GM19193 (cell line): Measurements from ENCODE around the gene TMEM169.

Source experiments
- POLR2A ChIP-seq: IDR thresholded peaks from 4 replicates; pipeline ENCODE4 v1.6.1; 2011; ENCODE audit not compliant: insufficient read depth, insufficient read length; ENCODE audit errors: extremely low read depth

TMEM169 gene, protein sequence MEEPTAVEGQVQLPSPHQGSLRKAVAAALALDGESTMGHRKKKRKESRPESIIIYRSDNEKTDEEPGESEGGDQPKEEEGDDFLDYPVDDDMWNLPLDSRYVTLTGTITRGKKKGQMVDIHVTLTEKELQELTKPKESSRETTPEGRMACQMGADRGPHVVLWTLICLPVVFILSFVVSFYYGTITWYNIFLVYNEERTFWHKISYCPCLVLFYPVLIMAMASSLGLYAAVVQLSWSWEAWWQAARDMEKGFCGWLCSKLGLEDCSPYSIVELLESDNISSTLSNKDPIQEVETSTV

DNA sequence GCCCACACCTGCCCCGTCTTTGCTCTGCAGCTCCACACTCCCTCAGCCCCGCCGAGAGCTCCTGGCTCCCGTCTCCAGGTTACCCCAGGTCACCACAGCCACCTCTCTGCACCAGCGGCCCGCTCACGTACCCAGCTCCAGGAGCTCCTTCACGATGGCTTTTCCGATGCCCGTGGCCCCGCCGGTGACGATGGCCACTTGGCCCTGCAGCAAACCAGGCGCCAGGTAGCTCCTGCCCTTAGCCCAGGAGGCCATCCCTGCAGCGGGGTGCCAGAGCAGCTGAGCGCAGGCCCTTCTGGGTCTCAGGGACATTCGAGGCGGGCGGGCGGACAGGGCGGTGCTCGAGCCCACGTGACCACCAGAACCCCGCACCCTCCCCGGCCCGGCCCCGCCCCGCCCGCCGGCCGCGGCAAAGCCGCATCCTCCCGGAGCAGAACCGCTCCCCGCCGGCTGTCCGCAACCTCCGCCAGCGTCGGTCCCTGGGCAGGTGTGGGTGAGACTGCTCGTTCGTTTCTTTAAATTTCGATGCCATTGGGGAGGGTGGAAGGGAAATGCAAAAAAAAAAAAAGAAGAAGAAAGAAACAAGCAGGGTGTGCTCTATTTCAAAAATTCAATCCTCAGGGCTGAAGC, at the start of gene TMEM169, which contains the start of gene PECR:
TSS of gene TMEM169 (plus strand) at position 433 of the 630 bp plus-strand sequence. CDS start 14,045 bp downstream, outside the sequence.
TSS of gene PECR (minus strand) at position 323 of the 630 bp plus-strand sequence. CDS start at position 255, 68 bp downstream.
- TF ChIP-seq POLR2A = peak; percentile 79

DNA sequence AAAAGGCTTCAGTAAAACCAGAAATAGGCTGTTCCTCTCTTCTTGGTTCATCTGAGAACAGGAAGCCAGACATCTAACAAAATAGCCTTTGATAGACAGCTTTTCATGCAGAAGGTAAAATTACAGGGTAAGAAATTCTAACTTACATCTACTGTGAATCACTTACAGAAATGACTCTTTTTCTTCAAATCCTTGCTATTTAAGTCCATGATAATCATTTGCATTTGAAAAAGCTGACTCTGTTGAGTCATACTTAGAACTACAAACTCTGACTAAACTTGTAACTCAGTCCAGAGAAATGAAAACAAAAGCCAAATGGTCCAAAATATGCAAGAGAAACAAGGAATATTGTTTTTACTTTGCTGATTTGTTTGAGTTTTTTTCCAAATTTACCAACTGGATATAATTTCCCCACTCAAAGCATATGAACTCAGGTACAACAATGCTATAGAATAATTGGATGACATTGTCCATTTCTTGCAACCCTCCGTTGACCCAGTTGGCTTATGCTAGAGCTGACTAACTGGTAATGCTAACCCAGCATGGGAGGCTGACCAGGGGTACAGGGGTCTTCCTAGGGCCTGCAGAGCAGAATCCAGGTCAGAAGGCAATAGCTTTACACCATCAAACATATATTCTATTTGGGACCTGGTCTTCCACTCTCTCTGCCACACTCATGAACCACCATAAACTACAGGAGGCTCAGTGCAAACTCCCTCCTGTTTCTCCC, 49.6 kb upstream of the TMEM169 start:
- no peak for TF ChIP-seq POLR2A

DNA sequence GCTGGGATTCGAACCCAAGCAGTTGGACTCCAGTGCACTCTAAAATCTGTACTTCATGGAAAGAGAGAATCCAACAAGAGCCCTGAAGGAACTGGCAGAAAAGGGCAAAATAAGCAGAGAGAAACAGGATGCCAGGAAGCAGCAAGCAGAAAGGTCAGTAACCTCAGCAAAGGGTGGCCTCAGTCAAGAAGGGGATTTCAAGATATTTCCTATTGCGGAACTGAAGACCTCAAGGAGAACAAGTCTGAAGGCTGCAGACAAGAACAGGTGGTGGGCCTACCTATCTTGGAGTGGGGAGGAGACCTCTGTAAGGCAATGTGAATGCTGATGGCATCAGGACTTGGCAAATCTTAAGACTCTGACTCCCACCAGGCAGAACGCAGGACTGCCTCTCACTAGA, 48.3 kb upstream of the TMEM169 start:
- no peak for TF ChIP-seq POLR2A

DNA sequence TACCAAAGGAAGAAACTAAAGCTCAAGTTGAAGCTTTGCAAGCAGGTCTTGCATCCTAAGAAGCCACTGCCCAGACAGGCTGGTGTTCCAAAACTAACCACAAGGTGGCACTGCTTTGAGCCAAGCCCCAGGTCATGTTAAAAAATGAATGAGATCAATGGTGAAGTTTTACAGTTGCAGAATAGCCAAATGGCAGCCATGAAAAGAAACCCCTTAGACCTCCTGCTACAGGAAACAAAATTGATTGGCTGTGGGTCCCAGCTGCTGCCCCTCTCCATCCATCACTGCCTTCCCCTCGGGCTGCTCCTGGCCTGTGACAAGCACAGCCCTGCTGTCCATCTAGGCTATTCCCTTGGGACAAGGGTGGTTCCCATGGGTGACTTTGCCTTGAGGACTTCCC, 47.7 kb upstream of the TMEM169 start:
- TF ChIP-seq POLR2A = no peak

DNA sequence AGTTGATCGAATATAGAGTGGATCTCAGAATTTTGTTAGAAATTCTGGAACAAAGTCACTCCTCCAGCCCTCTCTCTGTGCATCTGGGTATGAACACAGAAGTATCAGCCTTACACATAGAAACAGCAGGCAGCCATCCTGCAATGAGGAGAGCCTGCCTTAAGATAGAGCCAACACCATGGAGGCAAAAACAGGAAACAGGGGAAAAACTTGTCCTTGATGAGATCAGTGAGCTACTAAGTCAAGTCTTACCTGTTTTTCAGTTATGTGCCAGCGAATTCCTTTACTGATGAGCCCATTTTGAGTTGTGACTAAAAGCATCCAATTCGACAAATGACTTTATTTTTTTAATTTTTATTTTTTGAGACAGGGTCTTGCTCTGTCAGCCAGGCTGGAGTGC, 41.8 kb upstream of the TMEM169 start:
- no peak for TF ChIP-seq POLR2A

DNA sequence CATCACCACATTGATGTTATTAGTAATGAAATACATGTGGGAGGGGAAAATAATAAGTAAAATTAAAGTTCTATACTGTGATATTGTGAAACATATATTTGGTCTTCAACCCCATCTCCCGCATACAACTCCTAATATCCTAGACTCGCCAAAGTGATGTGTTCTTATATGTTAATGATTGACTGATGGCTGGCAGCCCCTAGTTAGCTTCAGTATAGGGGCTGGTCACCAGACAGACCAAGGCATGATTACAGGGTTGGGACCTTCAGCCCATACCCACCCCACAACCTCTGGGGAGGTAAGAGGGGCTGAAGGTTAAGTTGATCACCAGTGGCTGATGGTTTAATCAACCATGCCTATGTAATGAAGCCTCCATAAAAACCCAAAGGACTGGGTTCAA, 40.3 kb upstream of the TMEM169 start:
- no peak for TF ChIP-seq POLR2A

DNA sequence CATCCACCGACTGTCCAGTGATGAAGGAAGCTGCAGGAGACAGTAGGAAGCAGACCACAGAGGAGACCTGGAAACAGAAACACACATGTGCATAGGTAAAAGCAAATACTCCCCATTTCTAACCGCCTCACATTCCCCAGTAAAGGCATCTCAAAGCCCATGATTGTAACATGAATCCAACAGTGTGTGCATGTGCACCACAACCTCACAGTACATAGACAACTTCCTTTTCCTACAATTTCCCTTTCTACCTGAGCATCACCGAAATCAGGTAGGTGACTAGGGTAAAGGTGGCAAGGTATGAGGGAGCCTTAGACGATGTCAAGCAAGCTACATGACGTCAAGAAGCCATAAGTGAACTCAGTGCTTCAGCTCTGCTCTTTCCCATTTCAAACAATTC, 37.8 kb upstream of the TMEM169 start:
- TF ChIP-seq POLR2A = no peak

DNA sequence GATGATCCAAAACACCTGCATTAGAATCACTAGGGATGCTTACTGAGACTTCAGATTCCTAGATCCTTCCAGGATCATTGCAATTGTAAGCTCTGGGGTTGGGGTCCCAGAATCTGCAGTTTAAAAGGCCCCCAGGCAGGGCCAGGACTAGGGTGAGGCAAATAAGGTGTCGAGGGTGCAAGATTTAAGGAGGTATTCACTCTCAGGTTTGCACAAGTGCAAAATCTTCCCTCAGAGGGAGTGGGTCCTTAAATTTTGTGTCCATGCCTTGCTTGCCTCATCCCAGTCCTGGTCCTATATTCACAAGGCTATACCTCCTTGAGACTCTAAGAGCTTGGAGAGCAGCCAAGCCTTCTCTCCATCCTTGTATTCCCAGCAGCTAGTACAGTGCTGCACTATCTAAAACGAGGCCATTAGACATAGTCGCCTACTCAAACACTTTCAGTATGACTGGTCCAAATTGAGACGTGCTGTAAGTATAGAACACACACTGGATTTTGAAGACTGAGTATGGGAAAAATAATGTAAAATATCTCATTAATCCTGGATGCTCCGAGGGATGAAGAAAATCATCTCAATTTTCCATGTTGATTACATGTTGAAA, 36.7 kb upstream of the TMEM169 start:
- no peak for TF ChIP-seq POLR2A

DNA sequence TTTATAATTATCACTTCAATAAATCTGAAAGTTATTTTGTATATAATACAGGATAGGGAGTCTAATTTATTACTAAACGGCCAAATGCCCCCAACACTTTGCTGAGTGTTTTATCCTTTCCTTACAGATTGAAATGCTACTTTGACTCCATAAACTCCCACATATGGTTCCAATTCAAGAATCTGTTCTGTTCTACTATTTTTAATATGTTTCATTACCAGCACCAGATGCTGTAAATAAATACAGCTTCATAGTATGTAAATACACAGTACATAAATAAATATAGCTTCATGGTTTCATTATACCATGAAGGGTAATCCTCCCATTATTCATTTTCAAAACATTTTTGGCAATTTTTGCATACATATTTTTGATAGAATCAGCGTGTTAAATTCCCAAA, 34.3 kb upstream of the TMEM169 start:
- TF ChIP-seq POLR2A = no peak

DNA sequence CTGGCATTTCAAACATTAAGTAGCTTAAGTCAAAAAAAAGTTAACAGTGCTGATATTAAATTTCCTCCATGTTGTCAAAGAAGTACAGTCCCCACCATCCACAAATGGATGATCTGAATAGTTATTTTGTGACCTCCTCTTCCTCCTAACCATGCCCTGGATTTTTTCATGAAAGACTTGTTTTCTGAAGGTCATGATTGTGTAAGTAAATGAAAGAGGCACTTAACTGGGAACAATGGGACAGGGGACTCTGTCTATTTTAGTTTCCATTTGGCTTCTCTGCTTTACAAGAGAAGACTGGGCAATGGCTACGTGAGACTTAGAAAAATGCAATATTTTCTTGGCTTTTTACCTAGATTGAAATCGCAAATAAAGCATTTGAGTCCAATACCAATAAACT, 32.3 kb upstream of the TMEM169 start:
- no peak for TF ChIP-seq POLR2A

DNA sequence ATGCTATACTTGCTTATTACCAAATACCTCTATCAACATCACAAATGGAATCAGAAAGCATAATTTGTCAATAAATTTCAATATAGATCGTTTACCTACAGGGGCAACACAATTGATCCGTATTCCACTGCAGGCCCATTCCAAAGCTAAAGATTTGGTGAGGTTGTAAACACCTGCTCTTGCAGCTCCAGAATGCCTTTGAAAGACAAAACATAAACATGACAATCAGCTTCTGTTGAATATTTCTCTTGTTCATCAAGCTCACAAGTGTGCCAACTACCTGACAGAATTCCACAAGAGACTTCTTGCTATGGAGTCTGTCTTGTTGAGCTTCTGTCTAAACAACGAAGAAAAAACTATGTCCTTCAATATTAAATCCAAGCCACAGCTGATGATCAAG, 30.4 kb upstream of the TMEM169 start:
- no peak for TF ChIP-seq POLR2A

DNA sequence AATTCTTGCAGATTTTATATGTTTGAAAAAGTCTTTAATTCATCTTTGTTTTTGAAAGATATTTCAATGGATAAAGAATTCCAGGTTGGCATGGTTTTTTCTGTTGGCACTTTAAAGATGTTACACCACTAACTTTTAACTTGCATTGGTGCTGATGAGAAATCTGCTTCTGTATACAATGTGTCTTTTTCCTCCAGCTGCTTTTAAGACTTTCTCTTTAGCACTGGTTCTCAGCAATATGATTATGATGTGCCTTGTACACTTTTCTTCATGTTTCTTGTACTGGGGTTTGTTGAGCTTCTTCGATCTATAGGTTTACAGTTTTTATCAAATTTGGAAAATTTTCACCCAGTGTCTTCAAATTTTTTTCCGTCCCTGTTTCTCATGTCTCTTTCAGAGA, 29.3 kb upstream of the TMEM169 start:
- TF ChIP-seq POLR2A = no peak

DNA sequence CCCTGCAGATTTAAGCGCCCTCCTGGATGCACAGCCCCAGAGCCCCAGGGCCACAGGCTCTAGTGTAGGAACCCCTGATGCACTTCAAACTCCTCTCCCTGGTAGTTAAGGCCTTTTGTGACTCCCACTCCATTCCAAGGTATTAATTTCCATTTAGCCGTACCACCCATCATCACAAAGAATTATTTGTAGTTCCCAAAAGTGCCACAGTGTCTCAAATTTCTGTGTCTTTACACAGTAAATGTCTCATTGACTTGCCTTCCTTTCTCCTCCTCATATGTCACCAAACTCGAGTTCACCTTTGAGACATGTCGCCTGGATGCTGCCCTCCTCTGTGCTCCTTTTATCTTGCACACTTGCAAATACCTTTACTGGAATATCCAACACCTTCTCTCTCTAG, 26.0 kb upstream of the TMEM169 start:
- no peak for TF ChIP-seq POLR2A

DNA sequence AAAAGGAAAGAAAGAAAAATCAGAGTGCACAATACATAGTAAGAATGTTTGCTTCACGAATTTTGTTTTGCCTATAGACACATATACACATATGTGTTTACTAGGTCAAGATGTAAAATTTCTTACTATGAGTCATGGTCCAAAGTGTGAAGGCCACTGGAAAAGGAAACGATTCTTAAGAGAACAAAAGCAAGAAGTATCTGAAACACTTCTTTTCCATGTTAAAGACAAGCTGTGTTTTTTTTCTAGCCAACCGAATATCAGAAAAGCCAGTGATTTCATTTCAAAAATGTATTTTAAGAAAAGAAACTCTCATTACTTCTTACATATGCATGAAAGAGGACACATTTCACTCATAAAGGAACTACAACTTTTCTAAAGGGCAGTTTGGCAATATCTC, 25.0 kb upstream of the TMEM169 start:
- no peak for TF ChIP-seq POLR2A

DNA sequence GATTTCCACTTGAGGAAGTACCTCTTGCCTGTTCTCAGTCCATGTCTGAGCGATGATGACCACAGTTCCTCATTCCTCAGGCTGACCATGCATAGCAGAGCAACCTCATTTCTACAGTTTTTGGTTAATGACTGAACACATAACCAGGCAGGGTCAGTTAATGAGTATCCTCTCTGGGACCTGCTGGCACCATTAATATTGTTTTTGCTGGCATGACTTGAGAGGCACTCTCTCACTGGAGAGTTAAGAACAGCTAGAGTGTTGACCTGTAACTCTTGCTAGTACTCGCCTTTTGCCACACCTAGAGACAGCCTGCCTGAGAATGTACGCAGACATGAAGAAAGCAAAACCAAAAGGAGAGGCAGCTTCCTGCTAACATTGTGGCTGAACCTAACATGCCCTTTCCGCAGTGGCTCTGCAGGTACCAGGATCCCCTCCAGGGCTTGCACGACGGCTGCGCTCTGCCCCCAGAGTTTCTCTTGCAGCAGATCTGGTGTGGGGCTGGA, 24.0 kb upstream of the TMEM169 start:
- peak; percentile 55 for TF ChIP-seq POLR2A
